Stimulated activated CD8-positive, alpha-beta memory T cell treated with anti-CD3 and anti-CD28 coated beads, Interleukin-4, amount 100 ng/mL, for 1 hour (primary cell): ENCODE measurements around the gene HNRNPK.

Experiments used
- DNase-seq, 2 donors: peaks; one replicate each; pipeline ENCODE4 v3.0.0-alpha.2; 2020; ENCODE audit warnings: low read depth in 2 of 2, low spot score in 1 of 2

The HNRNPK gene

DNA sequence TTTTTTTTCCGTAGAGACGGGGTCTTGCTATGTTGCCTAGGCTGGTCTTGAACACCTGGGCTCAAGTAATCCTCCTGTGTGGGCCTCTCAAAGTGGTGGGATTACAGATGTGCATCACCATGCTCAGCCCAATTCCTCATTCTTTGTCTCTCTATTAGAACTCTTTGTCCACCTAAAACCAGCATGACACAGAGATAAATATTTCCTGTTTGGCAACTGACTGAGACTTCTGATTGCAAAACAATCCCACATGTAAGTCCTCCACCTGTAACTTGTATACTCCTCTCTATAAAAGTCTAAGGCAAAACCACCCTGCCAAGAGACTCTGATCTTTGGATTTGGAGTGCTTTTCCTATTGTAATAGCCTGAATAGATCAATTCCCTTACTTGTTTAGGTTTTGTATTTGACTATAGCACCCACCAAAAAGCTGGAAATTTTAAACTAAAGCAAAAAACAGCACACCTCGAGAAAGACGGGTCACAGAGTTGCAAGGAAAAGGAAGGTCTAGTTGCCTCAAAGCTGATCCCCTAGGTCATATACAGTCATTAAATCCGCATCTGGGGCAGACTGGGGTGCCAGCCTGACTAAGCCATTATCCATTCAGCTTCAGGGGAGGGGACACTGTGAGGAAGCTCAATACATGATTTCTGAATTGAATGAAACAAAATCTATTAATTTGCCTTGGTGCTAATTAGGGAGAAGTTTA, 45.3 kb downstream of the HNRNPK start:
- DNase-seq: no peak

DNA sequence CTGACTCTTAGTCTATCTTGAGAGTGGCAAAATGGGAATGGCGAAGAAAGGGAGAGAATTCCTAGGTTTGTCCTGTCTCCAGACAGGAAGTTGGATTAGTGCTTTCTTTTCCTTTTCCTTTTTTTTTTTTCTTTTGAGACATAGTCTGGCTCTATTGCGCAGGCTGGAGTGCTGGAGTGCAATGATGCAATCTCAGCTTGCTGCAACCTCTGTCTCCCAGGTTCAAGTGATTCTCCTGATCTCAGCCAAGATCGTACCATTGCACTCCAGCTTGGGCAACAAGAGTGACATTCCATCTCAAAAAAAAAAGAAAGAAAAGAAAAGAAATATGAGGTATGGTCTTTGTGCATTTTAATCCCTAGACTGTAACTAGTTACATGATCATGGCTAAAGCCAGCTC, 46.2 kb downstream of the HNRNPK start:
- DNase-seq: no peak

DNA sequence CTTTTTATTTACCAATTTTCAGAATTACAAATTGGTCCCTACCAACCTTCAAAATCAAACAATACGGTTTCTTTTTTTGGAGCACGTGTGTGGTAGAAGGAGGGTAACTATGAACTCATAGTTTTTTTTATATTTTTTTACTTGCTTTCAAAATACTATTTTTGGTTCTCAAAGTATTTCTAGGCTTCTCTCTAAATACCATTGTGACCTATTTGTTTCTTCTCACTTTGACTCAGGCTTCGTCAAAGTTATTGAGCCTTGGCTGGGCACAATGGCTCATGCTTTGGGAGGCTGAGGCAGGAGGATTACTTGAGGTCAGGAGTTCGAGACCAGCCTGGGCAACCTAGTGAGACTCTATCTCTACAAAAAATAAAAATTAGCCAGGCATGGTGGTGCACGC, 47.2 kb downstream of the HNRNPK start:
- no peak for DNase-seq

DNA sequence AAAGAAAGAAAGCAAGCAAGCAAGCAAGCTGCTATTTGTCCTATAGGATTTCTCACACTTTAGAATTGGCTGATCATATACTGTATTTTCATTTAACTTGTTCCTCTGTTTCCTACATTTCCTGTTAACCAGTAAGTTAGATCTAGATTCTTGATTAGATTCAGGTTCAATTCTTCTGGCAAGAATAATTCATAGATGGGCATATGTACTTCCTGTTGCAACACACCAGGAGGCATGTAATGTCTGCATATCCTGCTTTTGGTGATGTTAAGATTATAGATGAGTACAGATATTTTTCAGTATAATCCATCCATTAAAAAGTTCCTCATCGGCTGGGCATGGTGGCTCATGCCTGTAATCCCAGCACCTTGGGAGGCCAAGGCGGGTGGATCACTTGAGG, 48.0 kb downstream of the HNRNPK start:
- no peak for DNase-seq

DNA sequence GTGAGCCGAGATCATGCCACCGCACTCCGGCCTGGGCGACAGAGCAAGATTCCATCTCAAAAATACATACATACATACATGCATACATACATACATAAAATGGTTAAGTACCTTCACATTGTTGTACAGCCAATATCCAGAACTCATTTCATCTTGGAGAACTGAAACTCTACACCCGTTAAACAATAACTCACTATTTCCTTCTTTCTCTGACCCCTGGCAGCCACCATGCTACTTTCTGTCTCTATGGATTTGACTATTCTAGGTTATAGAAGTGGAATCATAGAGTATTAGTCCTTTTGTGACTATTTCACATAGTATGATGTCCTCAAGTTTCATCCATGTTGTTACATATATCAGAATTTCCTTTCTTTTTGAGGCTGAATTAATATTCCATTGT, 49.1 kb downstream of the HNRNPK start:
- no peak for DNase-seq

DNA sequence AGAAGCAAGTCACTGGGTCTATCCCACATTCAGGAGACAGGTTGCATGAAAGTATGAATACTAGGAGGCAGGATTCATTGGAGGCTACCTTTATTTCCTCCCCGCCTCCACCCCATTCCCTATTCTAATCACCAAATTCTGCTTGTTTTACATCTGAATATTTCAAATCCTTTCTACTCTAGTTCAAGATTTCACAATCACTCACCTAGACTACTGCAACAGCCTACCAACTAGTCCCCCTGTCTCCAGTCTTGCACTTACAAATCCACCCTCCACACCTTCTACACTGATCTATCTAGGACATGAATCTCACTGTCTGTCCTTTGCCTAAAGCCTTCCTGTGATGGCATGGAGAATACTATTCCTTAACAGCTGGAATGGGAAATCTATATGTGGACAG, 52.4 kb downstream of the HNRNPK start:
- DNase-seq: no peak

DNA sequence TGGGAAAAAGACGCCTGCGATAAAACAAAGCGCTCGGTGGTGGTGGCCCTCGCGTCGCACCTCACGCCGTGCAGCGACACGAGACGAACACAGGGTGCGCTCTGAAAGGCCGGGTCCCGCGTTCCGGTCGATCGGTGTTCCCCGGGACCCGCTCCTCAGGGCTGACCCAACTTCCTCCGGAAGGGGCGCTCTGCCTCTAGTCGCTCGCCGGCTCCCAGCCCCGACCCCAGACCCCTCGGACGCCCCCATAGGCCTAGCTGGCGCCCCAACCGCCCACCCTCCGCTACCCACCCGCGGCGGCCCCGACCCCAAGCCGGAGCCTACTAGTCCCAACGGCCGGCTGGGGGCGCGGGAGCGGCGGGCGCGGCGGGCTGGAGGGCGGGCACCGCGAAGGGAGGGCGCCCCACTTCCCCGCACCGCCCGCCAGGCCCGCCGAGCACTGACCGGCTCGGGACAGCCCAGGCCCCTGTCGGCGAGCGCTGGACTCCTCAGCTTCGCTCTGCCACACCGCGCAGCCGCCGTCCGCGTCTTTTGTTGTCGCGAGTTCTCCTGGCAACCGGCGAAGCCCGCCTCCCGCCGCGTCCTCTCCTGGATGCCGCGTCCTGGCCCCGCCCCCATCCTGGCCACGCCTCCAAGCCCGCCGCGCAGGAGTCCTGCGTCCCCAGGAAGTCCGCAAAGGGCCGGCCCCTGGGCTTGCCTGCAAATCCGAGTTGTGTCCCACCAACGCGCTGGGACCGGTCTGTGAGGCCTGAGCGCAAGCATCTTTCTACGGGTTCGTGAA, 58.9 kb downstream of the HNRNPK start, which contains the start of gene KIF27:
Gene KIF27 (minus strand): TSS at position 506 of the 781 bp plus-strand sequence. CDS start 5,841 bp downstream, outside the sequence.
- peak; percentile 92 to 93 for DNase-seq

DNA sequence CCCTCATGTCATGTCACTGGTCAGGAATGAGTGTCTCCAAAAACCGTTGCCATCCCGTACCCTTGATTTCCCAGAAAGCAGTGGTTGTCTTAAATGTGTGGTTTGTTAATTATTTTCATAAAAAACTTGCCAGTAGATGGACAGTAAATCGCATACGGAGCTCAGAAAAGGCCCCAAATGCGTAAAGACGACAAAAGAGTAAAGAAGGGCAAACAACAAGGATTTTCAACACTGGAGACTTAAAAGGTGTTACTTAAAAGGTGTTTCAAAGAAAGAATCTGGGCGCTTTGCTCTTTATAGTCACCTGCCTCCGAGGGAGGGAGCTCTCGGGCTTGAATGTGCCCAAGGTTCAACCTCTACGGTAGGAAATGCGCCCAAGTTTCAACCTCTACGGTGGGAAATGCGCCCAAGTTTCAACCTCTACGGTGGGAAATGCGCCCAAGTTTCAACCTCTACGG, 59.5 kb downstream of the HNRNPK start:
- no peak for DNase-seq

DNA sequence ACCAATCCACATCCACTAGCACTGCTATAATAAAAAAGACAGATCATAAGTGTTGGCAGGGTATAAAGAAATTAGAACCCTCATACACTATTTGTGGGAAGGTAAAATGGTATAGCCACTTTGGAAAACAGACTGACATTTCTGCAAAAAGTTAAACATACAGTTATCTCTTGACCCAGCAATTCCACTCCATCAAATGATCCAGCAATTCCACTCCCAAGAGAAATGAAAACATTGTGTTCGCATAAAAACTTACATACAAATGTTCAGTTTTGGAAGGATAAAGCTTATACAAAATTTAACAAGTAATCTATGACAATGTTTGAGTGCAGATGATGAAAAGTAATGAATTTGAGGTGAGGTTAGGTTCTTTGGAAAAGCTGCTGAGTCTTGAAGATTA, 60.9 kb downstream of the HNRNPK start:
- no peak for DNase-seq
